NCI-H748 (cell line): ENCODE results near the gene DOCK10.

Source experiments
- DNase-seq: peaks from one replicate; lab custom pipeline; 2025; ENCODE audit not compliant: unreplicated experiment; lab: John Stamatoyannopoulos, UW

The DOCK10 gene

DNA sequence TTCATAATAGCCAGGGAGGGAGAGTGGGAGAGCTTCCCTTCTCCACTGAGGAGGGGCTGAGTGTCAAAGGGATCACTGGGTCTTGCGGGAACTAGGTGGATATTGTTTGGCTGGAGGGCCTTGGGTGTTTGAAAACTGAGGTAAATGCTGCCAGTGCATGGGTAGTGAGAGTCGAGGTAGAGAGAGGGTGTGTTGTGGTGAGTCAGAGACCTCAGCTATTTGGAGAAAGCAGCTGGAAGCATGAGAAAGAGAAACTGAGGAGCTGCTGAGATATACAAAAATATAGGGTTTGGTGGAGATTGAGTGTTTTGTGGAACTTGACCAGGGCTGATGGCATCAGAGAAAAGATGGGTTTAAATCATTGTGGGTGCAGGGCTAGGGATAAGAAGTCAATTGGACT lies 199.1 kb downstream of the DOCK10 start:
- DNase-seq: no peak

GRCh38 chr2:224841910-224842309 lies 200.4 kb downstream of the DOCK10 start:
- no peak for DNase-seq

DNA sequence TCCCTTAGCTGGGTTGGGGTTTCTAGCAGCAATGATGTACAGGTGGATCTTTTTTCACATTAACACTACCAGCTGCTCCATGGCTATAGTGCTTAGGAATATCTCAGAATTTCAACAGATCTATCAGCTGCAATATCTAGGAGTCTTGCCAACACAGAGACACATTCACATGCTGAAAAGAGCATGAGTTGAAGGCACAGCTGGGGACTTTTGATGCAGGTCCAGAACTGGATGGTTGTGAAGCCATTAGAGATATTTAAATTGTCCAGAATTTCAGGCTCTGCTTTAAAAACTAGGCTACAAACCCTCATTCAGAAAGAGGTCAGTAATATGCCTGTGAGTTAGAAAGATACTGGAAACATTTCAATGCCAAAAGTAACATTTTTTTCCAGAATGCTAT lies 203.9 kb downstream of the DOCK10 start:
- no peak for DNase-seq

DNA sequence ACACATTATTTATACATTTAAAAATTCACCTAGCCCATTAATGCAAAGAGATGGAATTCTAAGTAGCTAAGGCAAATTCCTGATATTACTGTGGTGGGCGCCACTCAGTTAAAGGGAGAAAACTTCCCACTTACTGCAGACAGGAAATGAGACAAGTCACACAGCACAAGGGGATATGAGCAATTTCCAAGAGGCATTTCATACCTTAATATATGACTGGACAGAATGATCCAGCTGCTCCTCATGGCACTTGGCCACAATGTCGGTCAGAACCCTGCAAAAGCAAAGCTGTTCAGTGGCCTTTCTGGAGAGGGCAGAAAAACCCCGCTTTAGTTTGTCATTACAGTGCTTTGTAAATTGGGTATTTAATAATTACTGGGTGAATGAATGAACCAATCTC lies 204.7 kb downstream of the DOCK10 start:
- DNase-seq: no peak

- DNase-seq: no peak
Measured at GRCh38 chr2:224837066-224837465, 205.2 kb downstream of the DOCK10 start.

GRCh38 chr2:224836263-224836662 lies 206.0 kb downstream of the DOCK10 start:
- no peak for DNase-seq

DNA sequence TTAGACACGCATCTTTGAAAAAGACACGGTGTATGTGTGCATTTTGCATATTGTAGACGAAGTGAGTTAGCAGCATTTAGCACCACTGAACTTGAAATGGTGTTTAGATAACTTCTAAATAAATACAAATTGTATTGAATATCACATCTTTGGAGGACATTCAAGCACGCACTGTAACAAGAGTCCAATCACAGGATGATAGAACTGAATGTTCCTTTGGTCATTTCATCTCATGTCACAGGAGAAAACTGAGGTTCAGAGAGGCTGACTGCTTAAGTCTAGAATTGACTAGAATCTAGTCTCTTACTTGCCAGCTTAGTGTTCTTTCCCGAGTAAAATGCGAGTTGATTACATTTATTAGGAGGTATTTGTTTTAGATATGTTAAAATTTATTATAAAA lies 206.9 kb downstream of the DOCK10 start:
- no peak for DNase-seq

- no peak for DNase-seq
Measured at GRCh38 chr2:224833986-224834385, 208.3 kb downstream of the DOCK10 start.

DNA sequence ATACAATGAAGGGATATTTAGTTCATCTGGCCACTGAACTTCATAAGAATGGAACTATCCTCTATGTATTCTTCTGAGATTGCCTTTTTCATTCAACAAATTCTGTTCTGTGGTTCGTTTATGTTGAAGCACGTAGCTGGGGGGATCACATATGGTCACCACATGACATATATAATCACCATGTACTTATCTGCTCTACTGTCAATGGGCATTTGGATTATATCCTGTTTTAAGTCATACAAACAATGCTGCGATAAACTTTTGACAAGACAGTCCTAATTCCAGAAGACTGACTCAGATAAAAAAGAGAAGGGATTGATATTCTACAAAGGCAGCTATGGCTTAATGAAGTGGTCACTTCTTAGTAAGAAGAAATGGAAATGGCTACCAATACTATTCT lies 210.1 kb downstream of the DOCK10 start:
- DNase-seq: no peak

DNA sequence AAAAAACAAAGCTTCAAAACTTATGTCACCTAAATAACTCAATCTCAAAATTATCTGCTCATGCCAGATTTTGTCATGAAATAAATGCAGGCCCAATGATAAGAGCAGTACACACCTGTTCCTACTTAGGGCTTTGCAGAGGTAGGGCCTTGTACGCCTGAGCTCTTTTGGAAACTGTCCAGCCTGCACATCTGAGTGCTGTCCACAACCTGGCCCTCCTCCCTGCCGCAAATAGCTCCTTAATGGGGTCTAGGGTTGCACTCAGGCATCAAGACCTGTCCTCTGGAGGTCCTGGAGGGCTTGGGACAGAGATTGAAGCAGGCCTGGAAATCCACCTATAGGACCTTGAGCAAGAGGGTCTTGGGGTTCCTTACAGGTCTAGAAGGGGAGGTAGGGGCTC lies 210.7 kb downstream of the DOCK10 start:
- no peak for DNase-seq

DNA sequence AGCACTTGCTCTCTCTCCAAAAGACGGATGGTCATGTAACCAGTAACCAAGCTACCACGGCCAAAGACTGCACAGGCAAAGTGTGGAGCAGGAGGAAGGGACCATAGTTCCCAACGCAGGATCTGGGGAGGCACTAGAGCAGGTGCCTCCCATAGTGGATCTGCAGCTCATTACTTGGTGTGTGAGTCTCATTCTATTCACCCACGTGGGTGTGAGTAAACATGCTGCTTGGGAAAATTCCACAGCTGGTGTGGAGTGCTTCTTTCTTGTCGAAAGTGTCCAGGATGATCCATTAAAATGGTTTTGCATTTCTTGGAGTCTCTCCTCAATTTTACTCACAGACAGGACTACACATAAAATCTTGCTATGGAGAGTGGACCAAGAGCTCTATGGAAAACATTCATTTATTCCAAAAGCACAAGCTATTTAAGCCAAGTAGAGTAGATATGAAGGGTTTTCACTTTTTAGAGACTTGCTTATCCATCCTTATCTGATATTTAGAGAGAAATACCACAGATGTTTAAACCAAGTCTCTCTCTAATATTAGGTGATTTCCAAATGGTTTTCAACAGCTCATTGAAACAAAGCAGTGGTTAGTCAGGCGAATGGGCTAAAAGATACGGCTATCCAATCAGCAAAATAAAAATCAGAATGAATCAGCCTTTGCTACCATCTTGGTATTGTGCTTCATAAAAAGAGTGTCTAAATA lies 221.8 kb downstream of the DOCK10 start:
- DNase-seq: no peak

GRCh38 chr2:224819075-224819474 lies 223.2 kb downstream of the DOCK10 start:
- DNase-seq: peak; percentile 44

DNA sequence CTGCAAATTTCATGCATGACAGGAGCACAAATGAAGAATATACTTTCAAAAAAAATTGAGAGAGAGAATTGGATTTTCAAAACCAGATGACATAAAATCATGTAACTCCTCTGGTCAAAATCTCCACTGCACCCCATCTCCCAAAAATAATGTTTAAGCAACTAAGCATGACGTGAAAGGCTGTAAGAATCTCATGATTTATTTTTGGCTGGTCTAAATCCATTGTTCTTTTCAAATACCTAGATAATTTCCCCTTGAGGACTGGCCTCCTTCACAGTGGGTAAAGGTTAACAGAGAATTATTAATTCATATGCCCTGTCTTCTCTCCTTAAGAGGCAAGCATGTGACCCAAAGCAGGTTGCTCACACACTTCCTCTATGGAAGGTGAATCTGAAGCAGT lies 224.6 kb downstream of the DOCK10 start:
- DNase-seq: no peak

DNA sequence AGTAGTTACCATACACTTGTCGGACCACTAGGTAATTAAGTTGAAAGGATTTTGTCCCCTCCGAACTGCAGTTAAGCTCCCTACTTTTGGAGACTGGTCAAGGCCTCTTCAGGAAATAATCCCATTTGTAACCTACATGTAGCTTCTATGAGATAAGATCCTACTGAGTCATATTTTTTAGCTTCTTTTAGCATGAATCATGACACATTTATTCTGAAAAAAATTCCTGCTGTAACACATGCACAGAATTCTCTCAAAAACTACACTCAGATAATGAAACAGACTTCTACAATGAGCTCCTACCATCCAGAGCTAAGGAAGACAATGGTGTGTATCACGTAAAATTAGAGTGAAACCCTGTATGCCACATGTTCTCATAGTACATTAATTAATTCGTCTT lies 225.5 kb downstream of the DOCK10 start:
- no peak for DNase-seq

DNA sequence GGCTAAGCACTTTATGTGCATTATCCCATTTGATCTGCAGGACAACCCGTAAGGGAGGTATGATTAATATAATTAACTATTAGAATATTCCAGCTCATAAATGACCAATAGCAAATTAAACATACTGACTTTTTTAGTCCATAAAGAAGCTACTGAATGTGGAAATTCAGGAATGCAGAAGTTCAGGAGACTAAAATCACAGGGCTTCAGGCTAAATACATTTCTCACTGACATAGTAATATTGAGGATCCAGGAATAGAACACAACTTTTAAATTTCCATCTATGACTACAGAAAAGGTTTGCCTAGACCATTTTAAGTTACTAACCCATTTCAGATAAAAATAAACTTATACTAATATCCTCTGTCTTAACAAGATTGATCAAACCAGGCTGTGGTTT lies 228.7 kb downstream of the DOCK10 start:
- DNase-seq: no peak

DNA sequence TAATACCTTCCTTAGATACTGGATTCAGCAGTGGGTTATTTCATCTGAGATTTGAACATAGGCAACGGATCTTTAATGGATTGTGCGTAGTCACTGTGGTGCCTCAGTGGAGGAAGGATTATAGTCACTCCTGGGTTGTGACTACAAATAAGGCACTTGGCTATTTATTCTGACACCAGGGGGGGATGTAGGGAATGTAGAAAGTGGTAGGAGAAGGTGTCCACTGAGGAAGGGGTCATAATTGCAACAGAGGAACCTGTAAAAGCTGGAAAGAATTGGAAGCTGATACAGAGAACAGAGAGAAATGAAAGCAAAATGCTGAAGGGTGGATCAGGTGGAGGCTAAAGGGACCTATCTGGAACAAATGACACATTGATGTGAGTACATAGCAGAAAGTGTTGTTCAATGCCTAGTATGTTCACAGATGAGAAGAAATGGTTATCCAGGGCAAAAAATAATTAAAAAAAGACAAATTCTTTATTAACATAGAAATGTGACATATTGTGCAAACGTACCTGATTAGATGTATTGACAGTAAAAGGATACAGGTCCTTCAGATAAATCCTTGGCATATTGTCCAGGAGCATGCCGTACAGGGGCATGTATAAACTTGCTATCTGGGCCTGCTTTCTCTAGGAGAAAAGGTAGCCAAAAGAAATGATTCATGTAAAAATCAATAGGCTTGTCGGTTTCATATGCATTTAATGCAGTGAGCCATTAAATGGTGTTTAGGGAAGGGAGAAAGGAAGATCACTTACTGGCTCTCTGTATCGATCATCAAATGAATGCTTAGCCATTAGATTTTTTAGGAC lies 234.9 kb downstream of the DOCK10 start:
- DNase-seq: peak; percentile 5

DNA sequence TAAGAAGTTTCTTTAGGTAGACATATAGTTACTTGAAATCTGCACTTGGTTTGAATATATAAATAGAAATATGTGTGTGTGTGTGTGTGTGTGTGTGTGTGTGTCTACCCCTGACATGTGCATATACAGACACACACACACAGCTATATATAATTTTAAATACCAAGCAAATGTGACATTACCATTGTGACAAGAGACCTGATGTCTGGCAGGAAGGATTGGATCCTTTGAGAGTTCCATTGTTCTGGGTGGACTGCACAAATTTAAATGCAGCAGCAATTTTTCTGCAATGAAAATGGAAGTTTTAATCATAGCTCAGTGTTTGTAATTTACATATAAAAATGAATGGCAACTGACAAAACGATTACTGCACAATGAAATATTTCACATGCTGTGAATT lies 238.3 kb downstream of the DOCK10 start:
- DNase-seq: no peak

DNA sequence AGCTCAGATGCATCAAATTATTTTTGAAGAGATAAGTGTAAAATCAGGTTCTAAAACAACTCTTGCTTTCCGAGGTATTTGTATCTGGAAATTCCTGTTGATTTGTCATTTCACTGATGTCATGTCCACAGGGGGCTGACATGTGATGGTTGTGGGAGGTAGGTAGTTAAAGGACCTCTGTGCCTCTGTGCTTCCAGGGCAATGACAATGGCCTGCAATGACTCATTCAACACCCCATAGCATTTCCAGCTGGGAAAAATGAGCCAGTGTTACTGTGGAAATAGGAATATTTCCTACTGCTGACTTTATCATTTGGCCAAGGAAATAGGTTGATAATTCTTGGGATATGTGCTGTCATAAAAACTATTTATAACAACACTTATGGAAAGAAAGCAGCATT lies 239.9 kb downstream of the DOCK10 start:
- no peak for DNase-seq

DNA sequence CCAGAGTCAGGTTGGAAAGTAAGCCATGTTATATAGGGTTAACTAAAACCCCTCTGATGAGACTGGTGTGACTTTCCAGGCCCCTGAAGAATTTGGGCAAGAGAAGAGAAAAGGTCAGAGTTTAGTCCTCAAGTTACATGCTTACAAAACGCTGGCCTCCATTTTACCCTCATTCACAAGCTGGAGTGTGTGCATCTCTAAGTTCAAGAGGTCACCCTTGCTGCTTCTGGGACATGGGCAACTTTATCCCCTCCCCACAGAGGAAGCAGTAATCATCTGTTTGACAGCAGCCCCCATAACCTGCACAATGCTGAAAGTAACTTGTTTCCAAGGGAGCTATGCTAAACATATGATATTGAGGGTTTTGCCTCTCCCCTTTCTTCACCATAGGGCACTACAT lies 240.9 kb downstream of the DOCK10 start:
- no peak for DNase-seq

GRCh38 chr2:224799691-224800090 lies 242.6 kb downstream of the DOCK10 start:
- DNase-seq: no peak

DNA sequence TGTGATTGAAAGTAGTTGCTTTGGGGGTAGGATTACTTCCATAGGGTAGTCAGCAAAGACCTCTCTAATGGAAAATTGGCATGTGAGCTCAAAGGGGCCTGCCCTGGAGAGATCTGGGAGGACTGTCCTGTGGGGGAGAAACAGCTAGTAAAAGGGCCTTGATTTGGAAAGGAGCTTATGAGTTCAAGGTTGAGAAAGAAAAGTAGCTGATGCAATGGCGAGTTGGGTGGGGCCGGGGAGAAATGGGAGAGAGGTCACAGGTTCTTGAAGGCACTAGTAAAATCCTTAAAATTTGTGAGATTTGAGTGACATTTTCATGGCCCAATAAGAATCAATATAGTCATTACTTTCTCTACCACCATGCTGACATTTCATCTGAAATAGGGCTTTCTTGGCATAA lies 244.1 kb downstream of the DOCK10 start:
- DNase-seq: no peak

DNA sequence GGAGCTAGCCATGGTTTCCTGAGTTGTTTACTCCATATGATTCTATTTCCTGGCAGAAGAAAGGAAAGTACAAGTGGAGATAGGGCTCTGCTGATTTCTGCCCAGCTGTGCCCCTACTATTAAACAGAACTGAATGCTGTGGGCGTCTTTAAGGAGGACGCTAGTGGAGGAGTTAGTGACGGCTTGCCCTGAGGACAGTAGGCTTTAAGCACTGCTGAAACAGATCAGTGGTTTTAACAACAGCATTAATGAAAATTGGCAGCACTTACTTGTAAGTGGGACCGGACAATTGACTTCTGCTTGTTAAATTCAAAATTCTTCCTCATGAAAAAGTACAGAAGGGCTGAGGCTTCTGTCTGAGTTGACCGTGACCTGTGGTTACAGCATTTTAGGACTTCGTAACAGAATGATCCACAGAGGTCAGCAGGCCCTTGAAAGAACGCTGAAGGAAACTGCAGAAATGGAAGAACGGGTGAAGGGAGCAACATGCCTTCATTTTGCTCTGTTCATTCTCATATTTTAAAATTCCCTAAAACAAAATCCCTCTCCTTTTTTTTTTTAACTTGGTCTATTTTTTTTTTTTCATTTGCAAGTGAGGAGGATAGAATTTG lies 245.5 kb downstream of the DOCK10 start:
- DNase-seq: no peak
